Endothelial cell of umbilical vein (primary cell): ENCODE data around the gene CACNA1C. TPM values are rescaled to one million over a fixed set of nuclear protein-coding genes. Genes with fewer than 3 reads are reported as not detected.

Experiments
- BruUV-seq: library from RNA; stranded (reverse); fragments of 400-500 nt; replicated peaks from 2 replicates; lab custom pipeline; 2021; lab: Mats Ljungman, UMichigan
- CTCF ChIA-PET: fragments of 300-600, 350-600 bp; sonication (Branson Sonifier 250); formaldehyde crosslinking; loops from one replicate; lab custom pipeline; 2021; ENCODE audit warnings: antibody characterized with exemption, inconsistent platforms; lab: Charles Lee
- POLR2A ChIA-PET: fragments of 300-600, 350-600 bp; sonication (Branson Sonifier 250); formaldehyde crosslinking; loops from one replicate; lab custom pipeline; 2021; ENCODE audit warnings: antibody characterized with exemption, inconsistent platforms; lab: Charles Lee
- DNase-seq: peaks from one replicate; pipeline ENCODE4 v3.0.0-alpha.2; 2011; ENCODE audit warnings: low read depth, low spot score
- FAIRE-seq: peaks from 2 replicates; lab custom pipeline; 2011; peaks lifted over from hg19 to GRCh38; lab: Jason Lieb, UNC
- H2AFZ ChIP-seq: 2 replicates; pipeline ENCODE4 v1.6.0; 2012; ENCODE audit warnings: low read depth, low read length, control low read depth, inconsistent platforms
- H3K27ac ChIP-seq: 2 replicates; pipeline ENCODE4 v1.5.1; 2011; ENCODE audit warnings: low read depth, mild to moderate bottlenecking, control low read depth, low read length, moderate library complexity; ENCODE audit not compliant: insufficient read depth
- H3K27me3 ChIP-seq, 2 experiments: 2 replicates each; pipeline versions ENCODE4 v1.6.0 to v1.6.1; 2011; ENCODE audit warnings: low read length in 2 of 2, mixed read lengths in 1 of 2; ENCODE audit not compliant: control insufficient read depth in 2 of 2, insufficient read depth in 2 of 2
- H3K36me3 ChIP-seq, 2 experiments: 2 replicates in 1 of 2; 3 replicates in 1 of 2; pipeline ENCODE4 v1.5.1; 2011; ENCODE audit warnings: low read length in 2 of 2, mild to moderate bottlenecking in 1 of 2, moderate library complexity in 1 of 2; ENCODE audit not compliant: control insufficient read depth in 2 of 2, insufficient read depth in 2 of 2; ENCODE audit errors: extremely low read depth in 1 of 2
- H3K4me1 ChIP-seq: 3 replicates; pipeline ENCODE4 v1.5.1; 2011; ENCODE audit warnings: mild to moderate bottlenecking, low read length; ENCODE audit not compliant: control insufficient read depth, insufficient read depth; ENCODE audit errors: extremely low read depth
- H3K4me2 ChIP-seq: 2 replicates; pipeline ENCODE4 v1.6.1; 2011; ENCODE audit warnings: low read length, control low read depth, mixed read lengths; ENCODE audit not compliant: insufficient read depth
- H3K4me3 ChIP-seq, 3 experiments: fragments of 200-600 bp in 1 of 3; sonication (generic), shearing (Covaris generic) in 1 of 3; replicated peaks in 1 of 3; 2 replicates each; pipeline ENCODE4 v1.5.1; 2011 to 2016; ENCODE audit warnings: control low read depth in 3 of 3, low read length in 3 of 3, mild to moderate bottlenecking in 2 of 3, inconsistent platforms in 1 of 3, low read depth in 1 of 3, moderate library complexity in 1 of 3; ENCODE audit not compliant: insufficient read depth in 1 of 3
- H3K79me2 ChIP-seq: 2 replicates; pipeline ENCODE4 v1.6.0; 2012; ENCODE audit warnings: low read length, inconsistent platforms; ENCODE audit not compliant: control insufficient read depth, insufficient read depth
- H3K9ac ChIP-seq: replicated peaks from 2 replicates; pipeline ENCODE3; 2011; ENCODE audit warnings: low read length, control low read depth; ENCODE audit not compliant: insufficient read depth; ENCODE audit errors: extremely low read depth
- H3K9me1 ChIP-seq: replicated peaks from 3 replicates; pipeline ENCODE4 v1.6.0; 2011; ENCODE audit warnings: mild to moderate bottlenecking, low read length; ENCODE audit not compliant: control insufficient read depth, insufficient read depth; ENCODE audit errors: extremely low read depth
- H3K9me3 ChIP-seq: replicated peaks from 2 replicates; pipeline ENCODE4 v1.5.1; 2012; ENCODE audit warnings: low read length, inconsistent platforms; ENCODE audit not compliant: control insufficient read depth, insufficient read depth
- H4K20me1 ChIP-seq: replicated peaks from 2 replicates; pipeline ENCODE3; 2011; ENCODE audit warnings: mild to moderate bottlenecking, low read length; ENCODE audit not compliant: control insufficient read depth, insufficient read depth; ENCODE audit errors: extremely low read depth
- CTCF ChIP-seq, 2 donors: IDR thresholded peaks; 1 replicate in 1 of 2; 2 replicates in 1 of 2; pipeline ENCODE4 v1.5.1; 2011; ENCODE audit warnings: low read length in 2 of 2, mild to moderate bottlenecking in 2 of 2, moderate library complexity in 2 of 2, control low read depth in 1 of 2, inconsistent platforms in 1 of 2, low read depth in 1 of 2; ENCODE audit not compliant: insufficient read depth in 1 of 2; ENCODE audit errors: extremely low read depth in 1 of 2
- EZH2 ChIP-seq: IDR thresholded peaks from 2 replicates; pipeline ENCODE4 v1.6.1; 2012; ENCODE audit warnings: borderline replicate concordance, low read depth, mild to moderate bottlenecking, moderate library complexity, low read length, inconsistent platforms; ENCODE audit not compliant: severe bottlenecking
- FOS ChIP-seq: IDR thresholded peaks from 2 replicates; pipeline ENCODE4 v1.6.1; 2011; ENCODE audit warnings: mild to moderate bottlenecking, low read length, moderate library complexity, borderline replicate concordance; ENCODE audit not compliant: insufficient read depth
- GATA2 ChIP-seq: IDR thresholded peaks from 2 replicates; pipeline ENCODE4 v1.7.0; 2011; ENCODE audit warnings: low read depth, mild to moderate bottlenecking, moderate library complexity, mixed read lengths, low read length; ENCODE audit not compliant: insufficient read length, insufficient read depth
- JUN ChIP-seq: IDR thresholded peaks from 2 replicates; pipeline ENCODE4 v1.6.1; 2011; ENCODE audit warnings: borderline replicate concordance, low read depth; ENCODE audit not compliant: insufficient read length, insufficient read depth
- MAX ChIP-seq: IDR thresholded peaks from 2 replicates; pipeline ENCODE4 v1.6.1; 2011; ENCODE audit not compliant: insufficient read depth, insufficient read length
- MYC ChIP-seq: IDR thresholded peaks from one replicate; pipeline ENCODE4 v1.6.1; 2011; ENCODE audit warnings: mild to moderate bottlenecking, low read depth, low read length
- POLR2A ChIP-seq: IDR thresholded peaks from 2 replicates; pipeline ENCODE4 v1.6.1; 2012; ENCODE audit warnings: low read depth, mild to moderate bottlenecking, control low read depth, low read length
- POLR2AphosphoS5 ChIP-seq: IDR thresholded peaks from 2 replicates; pipeline ENCODE4 v1.6.1; 2012; ENCODE audit warnings: low read depth, mild to moderate bottlenecking, control low read depth, low read length, moderate library complexity; ENCODE audit not compliant: insufficient read depth
- dilution Hi-C: fragments of 300-500 bp; cut with MboI; formaldehyde crosslinking; loops from one replicate; pipeline ENCODE4 v1.15.0; 2019; ENCODE audit warnings: low sequenced_read_pairs; ENCODE audit not compliant: extremely low pct_ligation_motif_present
- intact Hi-C: fragments of 100-400 bp; cut with micrococcal nuclease; formaldehyde crosslinking; loops from one replicate; pipeline ENCODE4 v1.10.0; 2022
- polyA plus RNA-seq, 4 experiments: library from polyadenylated mRNA; depleted of rRNA in 3 of 4; stranded (reverse) in 3 of 4; unstranded in 1 of 4; fragments of >200 nt; gene quantifications; 2 replicates each; pipeline versions ENCODE4 v1.2.1 to v1.2.3, GENCODE V29; 2011 to 2012; ENCODE audit warnings: missing spikeins in 1 of 4
- total RNA-seq: library from RNA; stranded (reverse); gene quantifications from 2 replicates; pipeline ENCODE4 v1.2.3, GENCODE V29; 2021

Gene CACNA1C
- total and polyA plus RNA-seq, 2 donors (not counting 3 experiments of a cell fraction or from before 2014, with no cell fraction given), result not detected

DNA sequence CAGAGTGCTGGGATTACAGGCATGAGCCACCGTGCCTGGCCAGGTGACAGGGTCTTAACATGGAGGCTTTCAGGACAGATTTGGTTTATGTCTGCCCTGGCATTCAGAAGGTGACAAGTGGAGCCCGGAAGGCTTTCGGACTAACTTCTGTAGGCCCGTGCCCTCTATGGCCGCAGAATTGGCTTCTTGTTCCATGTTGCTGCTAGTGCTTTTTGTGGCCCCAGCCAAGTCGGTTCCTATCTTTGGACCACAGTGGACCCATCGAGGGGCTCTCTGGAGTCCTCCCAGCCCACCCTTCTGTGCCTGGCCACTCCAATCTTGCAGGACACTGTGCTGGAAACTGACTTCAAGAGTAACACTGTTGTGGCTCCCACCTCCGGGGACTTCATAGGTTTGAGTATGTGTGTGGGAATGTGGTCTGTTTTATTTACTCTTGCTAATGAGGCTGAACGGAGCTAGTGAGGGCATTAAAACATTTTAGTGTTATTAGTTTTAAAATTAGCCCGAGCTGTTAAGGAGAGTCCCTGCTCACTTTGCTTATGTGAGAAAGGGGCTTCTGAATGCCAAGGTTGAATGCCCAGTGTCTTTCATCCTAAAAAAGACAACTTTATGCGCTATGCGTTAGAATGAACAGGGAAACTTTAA lies 245.9 kb downstream of the CACNA1C start:
- BruUV-seq, result no TSS peak
- no peak overlapping the region for H3K27ac ChIP-seq
- H3K9me3 ChIP-seq, result no peaks in the 10 kb centered on the region
- no peaks in the 10 kb centered on the region for H3K4me1 ChIP-seq
- dilution Hi-C loops (no loop called here), intact Hi-C loops (no loop called here)
- TF ChIP-seq POLR2A (no peak), JUN (no peak), EZH2 (no peak), CTCF (IDR thresholded peaks at IDR 0.05; ENCODE audit: extremely low read depth in 1 of 2, insufficient read depth in 1 of 2, low read depth in 1 of 2, low read length in 2 of 2) (no peak), POLR2AphosphoS5 (no peak), GATA2 (no peak), MAX (no peak), MYC (no peak), FOS (no peak)
- no peak overlapping the region for H3K4me2 ChIP-seq
- ChIA-PET POLR2A (no interaction called here), CTCF (no interaction called here)
- DNase-seq (no peak), FAIRE-seq (no peak)
- H4K20me1 ChIP-seq, result no peaks in the 10 kb centered on the region
- H2AFZ ChIP-seq, result no peak overlapping the region
- no peaks in the 10 kb centered on the region for H3K36me3 ChIP-seq
- H3K4me3 ChIP-seq, result no peak overlapping the region
- H3K79me2 ChIP-seq, result no peaks in the 10 kb centered on the region
- no peaks in the 10 kb centered on the region for H3K27me3 ChIP-seq
- H3K9me1 ChIP-seq, result no peaks in the 10 kb centered on the region
- H3K9ac ChIP-seq, result no peak overlapping the region
